Neural progenitor cell (in vitro differentiated cells): ENCODE data around the gene C2CD5. TPM values are rescaled to one million over a fixed set of nuclear protein-coding genes. Genes with fewer than 3 reads are reported as not detected.

Experiments used
- DNase-seq: peaks from one replicate; pipeline ENCODE4 v3.0.0-alpha.2; 2016; ENCODE audit warnings: low spot score
- H2AFZ ChIP-seq: fragments of 200-600 bp; sonication (generic); replicated peaks from 2 replicates; pipeline ENCODE4 v1.6.1; 2016; ENCODE audit warnings: antibody characterized with exemption
- H3F3A ChIP-seq: fragments of 200-600 bp; sonication (generic); 2 replicates; pipeline ENCODE4 v1.6.1; 2016; ENCODE audit warnings: antibody characterized with exemption, low read depth
- H3K27ac ChIP-seq: fragments of 200-600 bp; sonication (generic); 2 replicates; pipeline ENCODE4 v1.5.1; 2016; ENCODE audit warnings: mild to moderate bottlenecking
- H3K27me3 ChIP-seq: fragments of 200-600 bp; sonication (generic); 2 replicates; pipeline ENCODE4 v1.6.1; 2016; ENCODE audit warnings: mild to moderate bottlenecking, moderate library complexity
- H3K36me3 ChIP-seq: fragments of 200-600 bp; sonication (generic); 2 replicates; pipeline ENCODE4 v1.5.1; 2016
- H3K4me1 ChIP-seq: fragments of 200-600 bp; sonication (generic); 2 replicates; pipeline ENCODE4 v1.6.1; 2016; ENCODE audit warnings: mixed run types
- H3K4me2 ChIP-seq: fragments of 200-600 bp; sonication (generic); 2 replicates; pipeline ENCODE4 v1.6.1; 2016
- H3K4me3 ChIP-seq: fragments of 200-600 bp; sonication (generic); 2 replicates; pipeline ENCODE4 v1.5.1; 2016
- H3K79me2 ChIP-seq: fragments of 200-600 bp; sonication (generic); 2 replicates; pipeline ENCODE4 v1.6.1; 2016; ENCODE audit warnings: low read depth
- H3K9ac ChIP-seq: fragments of 200-600 bp; sonication (generic); 2 replicates; pipeline ENCODE4 v1.6.1; 2016
- H3K9me3 ChIP-seq: fragments of 200-600 bp; sonication (generic); 2 replicates; pipeline ENCODE4 v1.5.1; 2016; ENCODE audit warnings: low read depth
- H4K20me1 ChIP-seq: fragments of 200-600 bp; sonication (generic); 2 replicates; pipeline ENCODE4 v1.6.1; 2016; ENCODE audit warnings: low read depth
- H3K27ac Mint-ChIP-seq: 3 replicates; pipeline ENCODE4 v1.8.0; 2021; ENCODE audit warnings: mixed read lengths
- H3K27me3 Mint-ChIP-seq: 2 replicates; pipeline ENCODE4 v1.8.0; 2022; ENCODE audit warnings: low read depth, mild to moderate bottlenecking, inconsistent platforms, moderate library complexity, mixed read lengths; ENCODE audit not compliant: insufficient read depth
- H3K36me3 Mint-ChIP-seq: 3 replicates; pipeline ENCODE4 v1.8.0; 2021; ENCODE audit warnings: mixed read lengths
- H3K4me1 Mint-ChIP-seq: 3 replicates; pipeline ENCODE4 v1.8.0; 2021; ENCODE audit warnings: mixed read lengths
- H3K4me3 Mint-ChIP-seq: 3 replicates; pipeline ENCODE4 v1.8.0; 2021; ENCODE audit warnings: mild to moderate bottlenecking, moderate library complexity, mixed read lengths
- H3K9me3 Mint-ChIP-seq: 3 replicates; pipeline ENCODE4 v1.8.0; 2020; ENCODE audit warnings: mixed read lengths
- EZH2 ChIP-seq: fragments of 200-600 bp; sonication (generic); IDR thresholded peaks from 2 replicates; pipeline ENCODE4 v1.6.1; 2017; ENCODE audit warnings: antibody characterized with exemption, mild to moderate bottlenecking, moderate library complexity
- EZH2phosphoT487 ChIP-seq: fragments of 200-600 bp; sonication (generic); IDR thresholded peaks from 2 replicates; pipeline ENCODE4 v1.6.1; 2017; ENCODE audit warnings: antibody characterized with exemption
- total RNA-seq: library from RNA; depleted of rRNA; stranded (reverse); fragments of >200 nt; gene quantifications from 2 replicates; pipeline ENCODE4 v1.2.3, GENCODE V29; 2015; ENCODE audit warnings: low replicate concordance
- TF ChIP-seq, protein P1 (sequence below): fragments of 200-600 bp; sonication (generic); IDR thresholded peaks from 2 replicates; pipeline ENCODE4 v1.5.1; 2017; ENCODE audit warnings: antibody characterized with exemption, mild to moderate bottlenecking

C2CD5 gene
- total RNA-seq, 1 donor from 2014 or later: 86.9 TPM

GRCh38 chr12:22437031-22437806 is 107.1 kb downstream of the C2CD5 start:
- Histone ChIP-seq H3K4me1 (no peaks in the 10 kb centered on the region), H2AFZ (peak overlapping the region; percentile 79), H3K27me3 (no peaks in the 10 kb centered on the region), H3K9me3 (no peaks in the 10 kb centered on the region), H3K36me3 (no peaks in the 10 kb centered on the region), H3K27ac (no peak overlapping the region), H3K9ac (no peak overlapping the region), H4K20me1 (no peaks in the 10 kb centered on the region), H3K4me2 (no peak overlapping the region), H3K4me3 (no peak overlapping the region), H3F3A (no peaks in the 10 kb centered on the region), H3K79me2 (no peaks in the 10 kb centered on the region)
- no peaks in the 10 kb centered on the region for H3K9me3 Mint-ChIP-seq
- no peak for TF ChIP-seq EZH2phosphoT487
- TF ChIP-seq EZH2: no peak
- TF ChIP-seq, protein P1, sequence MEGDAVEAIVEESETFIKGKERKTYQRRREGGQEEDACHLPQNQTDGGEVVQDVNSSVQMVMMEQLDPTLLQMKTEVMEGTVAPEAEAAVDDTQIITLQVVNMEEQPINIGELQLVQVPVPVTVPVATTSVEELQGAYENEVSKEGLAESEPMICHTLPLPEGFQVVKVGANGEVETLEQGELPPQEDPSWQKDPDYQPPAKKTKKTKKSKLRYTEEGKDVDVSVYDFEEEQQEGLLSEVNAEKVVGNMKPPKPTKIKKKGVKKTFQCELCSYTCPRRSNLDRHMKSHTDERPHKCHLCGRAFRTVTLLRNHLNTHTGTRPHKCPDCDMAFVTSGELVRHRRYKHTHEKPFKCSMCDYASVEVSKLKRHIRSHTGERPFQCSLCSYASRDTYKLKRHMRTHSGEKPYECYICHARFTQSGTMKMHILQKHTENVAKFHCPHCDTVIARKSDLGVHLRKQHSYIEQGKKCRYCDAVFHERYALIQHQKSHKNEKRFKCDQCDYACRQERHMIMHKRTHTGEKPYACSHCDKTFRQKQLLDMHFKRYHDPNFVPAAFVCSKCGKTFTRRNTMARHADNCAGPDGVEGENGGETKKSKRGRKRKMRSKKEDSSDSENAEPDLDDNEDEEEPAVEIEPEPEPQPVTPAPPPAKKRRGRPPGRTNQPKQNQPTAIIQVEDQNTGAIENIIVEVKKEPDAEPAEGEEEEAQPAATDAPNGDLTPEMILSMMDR: no peak
- H3K4me1 Mint-ChIP-seq: no peaks in the 10 kb centered on the region
- H3K4me3 Mint-ChIP-seq: no peak overlapping the region
- peak; percentile 16 for DNase-seq
- H3K36me3 Mint-ChIP-seq: no peaks in the 10 kb centered on the region
- peaks cover 4% of the 10 kb centered on the region for H3K27me3 Mint-ChIP-seq
- no peak overlapping the region for H3K27ac Mint-ChIP-seq

DNA sequence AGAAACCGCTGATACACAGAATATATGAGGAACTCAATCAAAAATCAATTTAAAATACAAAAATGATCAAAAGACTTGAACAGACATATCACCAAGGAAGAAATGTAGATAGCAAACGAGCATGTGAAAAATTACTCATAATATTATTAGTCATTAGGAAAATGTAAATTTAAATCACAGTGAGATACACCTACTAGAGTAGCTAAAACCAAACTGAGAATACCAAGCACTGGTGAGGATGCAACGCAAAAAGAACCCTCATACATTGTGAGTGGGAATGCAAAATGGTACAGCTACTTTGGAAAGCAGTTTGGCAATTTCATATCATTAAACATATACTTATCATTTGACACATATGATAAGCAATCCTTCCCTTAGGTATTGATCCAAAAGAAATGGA is 108.8 kb downstream of the C2CD5 start:
- Histone ChIP-seq H3F3A (no peaks in the 10 kb centered on the region), H3K9ac (no peak overlapping the region), H3K4me3 (no peak overlapping the region), H3K36me3 (no peaks in the 10 kb centered on the region), H2AFZ (no peak overlapping the region), H3K27me3 (no peaks in the 10 kb centered on the region), H4K20me1 (no peaks in the 10 kb centered on the region), H3K4me1 (no peaks in the 10 kb centered on the region), H3K4me2 (no peak overlapping the region), H3K79me2 (no peaks in the 10 kb centered on the region), H3K27ac (no peak overlapping the region), H3K9me3 (no peaks in the 10 kb centered on the region)
- H3K36me3 Mint-ChIP-seq: no peaks in the 10 kb centered on the region
- no peaks in the 10 kb centered on the region for H3K9me3 Mint-ChIP-seq
- H3K4me1 Mint-ChIP-seq: no peaks in the 10 kb centered on the region
- no peak for TF ChIP-seq EZH2
- TF ChIP-seq, protein P1: no peak
- no peak overlapping the region for H3K27ac Mint-ChIP-seq
- H3K27me3 Mint-ChIP-seq: peaks cover 4% of the 10 kb centered on the region
- H3K4me3 Mint-ChIP-seq: no peak overlapping the region
- DNase-seq: no peak

GRCh38 chr12:22431693-22432251 is 112.6 kb downstream of the C2CD5 start:
- H4K20me1 ChIP-seq: no peaks in the 10 kb centered on the region
- H3K4me1 ChIP-seq: no peaks in the 10 kb centered on the region
- H3K27ac Mint-ChIP-seq: no peak overlapping the region
- no peaks in the 10 kb centered on the region for H3K27me3 ChIP-seq
- H3K9me3 Mint-ChIP-seq: no peaks in the 10 kb centered on the region
- no peak overlapping the region for H3K4me3 ChIP-seq
- H3K4me2 ChIP-seq: no peak overlapping the region
- H3K79me2 ChIP-seq: no peaks in the 10 kb centered on the region
- H3K27me3 Mint-ChIP-seq: peaks cover 3% of the 10 kb centered on the region
- no peaks in the 10 kb centered on the region for H3F3A ChIP-seq
- H3K4me1 Mint-ChIP-seq: no peaks in the 10 kb centered on the region
- no peak overlapping the region for H2AFZ ChIP-seq
- DNase-seq: no peak
- H3K9me3 ChIP-seq: no peaks in the 10 kb centered on the region
- H3K36me3 ChIP-seq: no peaks in the 10 kb centered on the region
- no peak overlapping the region for H3K9ac ChIP-seq
- H3K4me3 Mint-ChIP-seq: no peak overlapping the region
- H3K27ac ChIP-seq: no peak overlapping the region
- TF ChIP-seq EZH2: no peak
- TF ChIP-seq EZH2phosphoT487: no peak
- TF ChIP-seq, protein P1: no peak
- H3K36me3 Mint-ChIP-seq: no peaks in the 10 kb centered on the region
